GM12878 (cell line): ENCODE results near the gene MAPRE3. TPM values are rescaled to one million over a fixed set of nuclear protein-coding genes. Genes with fewer than 3 reads are reported as not detected.

Experiments used
- ATAC-seq: fragments of 200-7000 bp; cut with Tn5 transposase; 3 replicates; pipeline ENCODE4 v1.9.1; 2020; ENCODE audit warnings: mild to moderate bottlenecking, moderate library complexity
- BruUV-seq: library from RNA; stranded (reverse); fragments of 400-500 nt; replicated peaks from 2 replicates; lab custom pipeline; 2021; lab: Mats Ljungman, UMichigan
- CTCF ChIA-PET: fragments of 300-600 bp; sonication (Branson Sonifier 250); formaldehyde crosslinking; extraction: SDS; loops from one replicate; lab custom pipeline; 2021; ENCODE audit warnings: inconsistent platforms; lab: Yijun Ruan, JAX
- POLR2A ChIA-PET: fragments of 350-600 bp; formaldehyde crosslinking; extraction: SDS; loops from one replicate; lab custom pipeline; 2021; ENCODE audit warnings: inconsistent platforms; lab: Charles Lee
- RAD21 ChIA-PET: fragments of 300-600 bp; sonication (Branson Sonifier 250); formaldehyde crosslinking; loops from one replicate; lab custom pipeline; 2023; ENCODE audit warnings: antibody characterized with exemption; ENCODE audit not compliant: unreplicated experiment; lab: Charles Lee
- SMC1A ChIA-PET: fragments of 300-600 bp; sonication (Branson Sonifier 250); formaldehyde crosslinking; loops from one replicate; lab custom pipeline; 2023; ENCODE audit not compliant: unreplicated experiment, uncharacterized antibody; lab: Charles Lee
- DNase-seq: peaks from one replicate; pipeline ENCODE4 v3.0.0-alpha.2; 2011; ENCODE audit warnings: low read depth, low spot score
- FAIRE-seq: peaks from 3 replicates; lab custom pipeline; 2011; peaks lifted over from hg19 to GRCh38; lab: Jason Lieb, UNC
- H2AFZ ChIP-seq: 2 replicates; pipeline ENCODE4 v1.6.0; 2011; ENCODE audit warnings: low read depth, low read length, control low read depth; ENCODE audit not compliant: control insufficient read depth
- H3K27ac ChIP-seq: 2 replicates; pipeline ENCODE4 v1.5.1; 2011; ENCODE audit warnings: control low read depth; ENCODE audit not compliant: control insufficient read depth, insufficient read depth
- H3K27me3 ChIP-seq, 2 experiments: replicated peaks in 1 of 2; 2 replicates each; pipeline versions ENCODE4 v1.6.0 to v1.6.1; 2011; ENCODE audit warnings: low read length in 1 of 2; ENCODE audit not compliant: control insufficient read depth in 2 of 2, insufficient read depth in 2 of 2
- H3K36me3 ChIP-seq, 2 experiments: 2 replicates each; pipeline ENCODE4 v1.5.1; 2011; ENCODE audit warnings: low read length in 1 of 2; ENCODE audit not compliant: control insufficient read depth in 2 of 2, insufficient read depth in 2 of 2
- H3K4me1 ChIP-seq: 2 replicates; pipeline ENCODE4 v1.6.1; 2011; ENCODE audit warnings: mild to moderate bottlenecking, low read length, moderate library complexity, mixed read lengths; ENCODE audit not compliant: control insufficient read depth, insufficient read depth
- H3K4me2 ChIP-seq: 2 replicates; pipeline ENCODE4 v1.6.0; 2011; ENCODE audit warnings: control low read depth; ENCODE audit not compliant: control insufficient read depth, insufficient read depth
- H3K4me3 ChIP-seq: fragments of 200-600 bp; sonication (generic); 2 replicates; pipeline ENCODE4 v1.5.1; 2016
- H3K79me2 ChIP-seq: 2 replicates; pipeline ENCODE4 v1.6.0; 2011; ENCODE audit warnings: low read length; ENCODE audit not compliant: control insufficient read depth, insufficient read depth
- H3K9ac ChIP-seq: 2 replicates; pipeline ENCODE4 v1.8.0; 2011; ENCODE audit warnings: low read length, control low read depth, mixed read lengths; ENCODE audit not compliant: control insufficient read depth, insufficient read depth
- H3K9me3 ChIP-seq: replicated peaks from 3 replicates; pipeline ENCODE4 v1.5.1; 2011; ENCODE audit warnings: mild to moderate bottlenecking, low read length; ENCODE audit not compliant: control insufficient read depth, insufficient read depth
- H4K20me1 ChIP-seq: 2 replicates; pipeline ENCODE4 v1.6.0; 2011; ENCODE audit not compliant: control insufficient read depth, insufficient read depth
- IKZF2 ChIP-seq, 2 experiments: fragments of 450-650 bp; IDR thresholded peaks; 2 replicates each; pipeline ENCODE4 v1.6.1; 2017; ENCODE audit warnings: mild to moderate bottlenecking in 2 of 2, moderate library complexity in 2 of 2
- PAX8 ChIP-seq: fragments of 450-650 bp; IDR thresholded peaks from 2 replicates; pipeline ENCODE4 v1.6.1; 2017; ENCODE audit warnings: mild to moderate bottlenecking, moderate library complexity
- PML ChIP-seq: IDR thresholded peaks from 2 replicates; pipeline ENCODE4 v1.6.1; 2012; ENCODE audit warnings: low read length, inconsistent platforms
- POU2F2 ChIP-seq: IDR thresholded peaks from 3 replicates; pipeline ENCODE4 v1.6.1; 2011; ENCODE audit warnings: low read depth, mild to moderate bottlenecking, low read length, borderline replicate concordance
- RCOR1 ChIP-seq: conservative IDR thresholded peaks from 2 replicates; pipeline ENCODE4 v1.6.1; 2012; ENCODE audit warnings: low read depth, low read length, improper control_type of control experiment
- TAF1 ChIP-seq: IDR thresholded peaks from 2 replicates; pipeline ENCODE4 v1.6.1; 2011; ENCODE audit warnings: mild to moderate bottlenecking, low read depth, low read length, borderline replicate concordance
- whole genome bisulfite sequencing: methylation state at CpG from one replicate; pipeline ENCODE4 v1.1.6; 2016; ENCODE audit warnings: low lambda C conversion rate; ENCODE audit not compliant: insufficient replicate concordance, insufficient coverage; ENCODE audit errors: missing lambda C conversion rate; 5-methylcytosine and 5-hydroxymethylcytosine counted together
- in situ Hi-C: fragments of 300-500 bp; cut with MboI; formaldehyde crosslinking; loops from 9 replicates; pipeline ENCODE4 v1.14.3; 2018; ENCODE audit warnings: mixed read lengths
- intact Hi-C: fragments of 100-400 bp; cut with micrococcal nuclease; formaldehyde crosslinking; loops from one replicate; pipeline ENCODE4 v1.14.2; 2022; ENCODE audit not compliant: unreplicated experiment
- polyA plus RNA-seq, 11 experiments: library from polyadenylated mRNA; depleted of rRNA in 4 of 11; unstranded in 6 of 11; stranded (reverse) in 5 of 11; fragments of >200 nt; fragmentation: Nextera tagmentation in 4 of 11; fragmentation: Illumina TruSeq in 1 of 11; extraction: Ambion mirVana in 4 of 11; extraction: Trizol in 1 of 11; gene quantifications; 1 replicate in 1 of 11; 2 replicates in 10 of 11; pipeline versions ENCODE4 v1.2.1 to v1.2.3, GENCODE V29; 2011 to 2016; ENCODE audit warnings: inconsistent platforms in 2 of 11, missing spikeins in 2 of 11, low read depth in 1 of 11
- total RNA-seq, 4 experiments: library from RNA; depleted of rRNA in 3 of 4; stranded (reverse); fragments of >200 nt in 3 of 4; fragmentation: Illumina TruSeq in 1 of 4; extraction: Trizol in 1 of 4; gene quantifications; 2 replicates each; pipeline versions ENCODE4 v1.2.1 to v1.2.3, GENCODE V29; 2013 to 2021
- TF ChIP-seq, protein P1 (sequence below): fragments of 450-650 bp; formaldehyde crosslinking; IDR thresholded peaks from 2 replicates; pipeline ENCODE4 v1.4.0; 2020; ENCODE audit warnings: mild to moderate bottlenecking, moderate library complexity
- TF ChIP-seq, protein P2 (sequence below): IDR thresholded peaks from 2 replicates; pipeline ENCODE4 v1.6.1; 2012; ENCODE audit warnings: low read depth, low read length, improper control_type of control experiment
- TF ChIP-seq, protein P3 (sequence below): IDR thresholded peaks from 2 replicates; pipeline ENCODE4 v1.6.1; 2011; ENCODE audit warnings: borderline replicate concordance, low read depth, mild to moderate bottlenecking, moderate library complexity, mixed read lengths, low read length; ENCODE audit not compliant: insufficient read depth; ENCODE audit errors: extremely low read length

The MAPRE3 gene
- total and polyA plus RNA-seq, 10 of the 15 experiments (the other 5 are each of a cell fraction or from before 2014, with no cell fraction given) = 0.03 to 1.3 (median 0.73) TPM; not detected in 1

DNA sequence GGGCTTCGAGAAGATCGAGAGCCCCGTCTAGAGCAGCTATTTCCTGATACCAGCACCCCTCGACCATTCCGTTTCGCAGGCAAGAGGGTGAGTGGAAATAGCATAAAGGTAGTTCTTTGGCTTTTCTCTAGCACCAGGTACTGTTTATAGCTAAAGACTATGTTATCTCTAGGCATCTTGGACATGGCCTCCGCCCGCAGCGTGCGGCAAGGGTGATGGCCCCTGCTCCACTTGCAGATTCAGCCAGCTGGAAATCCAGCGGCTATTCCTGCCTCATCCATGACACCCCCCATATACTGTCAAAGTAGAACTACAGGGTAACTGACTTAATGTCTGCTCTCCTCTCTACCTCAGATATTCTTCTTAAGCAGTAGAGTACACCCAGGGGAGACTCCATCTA, 84.3 kb downstream of the MAPRE3 start:
- 0 out of 2 replicates have a peak, but pooled peaks cover 1% of the 10 kb centered on the region for H3K79me2 ChIP-seq
- no peak overlapping the region for H3K4me3 ChIP-seq
- no peak overlapping the region for H3K27ac ChIP-seq
- in situ Hi-C loops (no loop called here), intact Hi-C loops (loop anchor here (5.0 kb wide), 1 partner anchor 267 kb away; the partner anchor contains the start of gene CENPA)
- no peak overlapping the region for H3K9ac ChIP-seq
- POLR2A ChIA-PET = interaction anchor here (0.8 to 8.9 kb wide), 3 partner anchors 15 to 26 kb away, joined by 3 to 139 read pairs (median 3); partner anchors contain the start of gene OST4
- no peaks in the 10 kb centered on the region for H3K9me3 ChIP-seq
- BruUV-seq = no TSS peak
- H3K36me3 ChIP-seq = peaks cover 3 to 27% of the 10 kb centered on the region in 2 experiments
- 98% methylated on average over 11 of the region's 11 CpGs for WGBS
- FAIRE-seq = no peak
- TF ChIP-seq PML = no peak
- TF ChIP-seq, protein P1, sequence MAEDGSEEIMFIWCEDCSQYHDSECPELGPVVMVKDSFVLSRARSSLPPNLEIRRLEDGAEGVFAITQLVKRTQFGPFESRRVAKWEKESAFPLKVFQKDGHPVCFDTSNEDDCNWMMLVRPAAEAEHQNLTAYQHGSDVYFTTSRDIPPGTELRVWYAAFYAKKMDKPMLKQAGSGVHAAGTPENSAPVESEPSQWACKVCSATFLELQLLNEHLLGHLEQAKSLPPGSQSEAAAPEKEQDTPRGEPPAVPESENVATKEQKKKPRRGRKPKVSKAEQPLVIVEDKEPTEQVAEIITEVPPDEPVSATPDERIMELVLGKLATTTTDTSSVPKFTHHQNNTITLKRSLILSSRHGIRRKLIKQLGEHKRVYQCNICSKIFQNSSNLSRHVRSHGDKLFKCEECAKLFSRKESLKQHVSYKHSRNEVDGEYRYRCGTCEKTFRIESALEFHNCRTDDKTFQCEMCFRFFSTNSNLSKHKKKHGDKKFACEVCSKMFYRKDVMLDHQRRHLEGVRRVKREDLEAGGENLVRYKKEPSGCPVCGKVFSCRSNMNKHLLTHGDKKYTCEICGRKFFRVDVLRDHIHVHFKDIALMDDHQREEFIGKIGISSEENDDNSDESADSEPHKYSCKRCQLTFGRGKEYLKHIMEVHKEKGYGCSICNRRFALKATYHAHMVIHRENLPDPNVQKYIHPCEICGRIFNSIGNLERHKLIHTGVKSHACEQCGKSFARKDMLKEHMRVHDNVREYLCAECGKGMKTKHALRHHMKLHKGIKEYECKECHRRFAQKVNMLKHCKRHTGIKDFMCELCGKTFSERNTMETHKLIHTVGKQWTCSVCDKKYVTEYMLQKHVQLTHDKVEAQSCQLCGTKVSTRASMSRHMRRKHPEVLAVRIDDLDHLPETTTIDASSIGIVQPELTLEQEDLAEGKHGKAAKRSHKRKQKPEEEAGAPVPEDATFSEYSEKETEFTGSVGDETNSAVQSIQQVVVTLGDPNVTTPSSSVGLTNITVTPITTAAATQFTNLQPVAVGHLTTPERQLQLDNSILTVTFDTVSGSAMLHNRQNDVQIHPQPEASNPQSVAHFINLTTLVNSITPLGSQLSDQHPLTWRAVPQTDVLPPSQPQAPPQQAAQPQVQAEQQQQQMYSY (CRISPR knock-in tag) = no peak
- TF ChIP-seq RCOR1 = no peak
- no peak for TF ChIP-seq TAF1
- TF ChIP-seq, protein P2, sequence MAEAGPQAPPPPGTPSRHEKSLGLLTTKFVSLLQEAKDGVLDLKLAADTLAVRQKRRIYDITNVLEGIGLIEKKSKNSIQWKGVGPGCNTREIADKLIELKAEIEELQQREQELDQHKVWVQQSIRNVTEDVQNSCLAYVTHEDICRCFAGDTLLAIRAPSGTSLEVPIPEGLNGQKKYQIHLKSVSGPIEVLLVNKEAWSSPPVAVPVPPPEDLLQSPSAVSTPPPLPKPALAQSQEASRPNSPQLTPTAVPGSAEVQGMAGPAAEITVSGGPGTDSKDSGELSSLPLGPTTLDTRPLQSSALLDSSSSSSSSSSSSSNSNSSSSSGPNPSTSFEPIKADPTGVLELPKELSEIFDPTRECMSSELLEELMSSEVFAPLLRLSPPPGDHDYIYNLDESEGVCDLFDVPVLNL = no peak
- TF ChIP-seq, protein P3, sequence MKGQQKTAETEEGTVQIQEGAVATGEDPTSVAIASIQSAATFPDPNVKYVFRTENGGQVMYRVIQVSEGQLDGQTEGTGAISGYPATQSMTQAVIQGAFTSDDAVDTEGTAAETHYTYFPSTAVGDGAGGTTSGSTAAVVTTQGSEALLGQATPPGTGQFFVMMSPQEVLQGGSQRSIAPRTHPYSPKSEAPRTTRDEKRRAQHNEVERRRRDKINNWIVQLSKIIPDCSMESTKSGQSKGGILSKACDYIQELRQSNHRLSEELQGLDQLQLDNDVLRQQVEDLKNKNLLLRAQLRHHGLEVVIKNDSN = no peak
- no peak for TF ChIP-seq IKZF2 (IDR thresholded peaks at IDR 0.05)
- no peak for TF ChIP-seq POU2F2
- TF ChIP-seq PAX8 = no peak
- TF ChIP-seq, all 136 proteins: peak for 0
- CTCF ChIA-PET = interaction anchor here (1.1 to 2.9 kb wide), 2 partner anchors 10 to 42 kb away, joined by 5 to 7 read pairs; no protein-coding TSS in a partner anchor
- ATAC-seq (no peak), DNase-seq (no peak)
- H3K4me1 ChIP-seq = peaks cover 4% of the 10 kb centered on the region
- no peaks in the 10 kb centered on the region for H4K20me1 ChIP-seq
- RAD21 ChIA-PET = no interaction called here
- no peak overlapping the region for H3K4me2 ChIP-seq
- H3K27me3 ChIP-seq = no peaks in the 10 kb centered on the region
- no peak overlapping the region for H2AFZ ChIP-seq
- SMC1A ChIA-PET = interaction anchor here (1.5 kb wide), 1 partner anchor 12 kb away, joined by 3 read pairs; no protein-coding TSS in a partner anchor
